A673 (cell line): ENCODE results near the gene SYNGR3. TPM values are rescaled to one million over a fixed set of nuclear protein-coding genes. Genes with fewer than 3 reads are reported as not detected.
A peak's percentile ranks its signal among the peaks of the same experiment; 100 is the strongest.

Experiments
- Bru-seq: library from RNA; stranded (reverse); fragments of 400-500 nt; gene quantifications from one replicate; lab custom pipeline; 2021; lab: Mats Ljungman, UMichigan
- BruChase-seq, 2 experiments: library from RNA; stranded (reverse); fragments of 400-500 nt; gene quantifications; one replicate each; lab custom pipeline; 2021; lab: Mats Ljungman, UMichigan
- BruUV-seq: library from RNA; stranded (reverse); fragments of 400-500 nt; replicated peaks from 2 replicates; lab custom pipeline; 2021; lab: Mats Ljungman, UMichigan
- CTCF ChIA-PET: fragments of 300-600 bp; sonication (Branson Sonifier 250); formaldehyde crosslinking; loops from one replicate; lab custom pipeline; 2022; ENCODE audit warnings: antibody characterized with exemption; lab: Charles Lee
- POLR2A ChIA-PET: fragments of 300-600 bp; sonication (Branson Sonifier 250); formaldehyde crosslinking; loops from one replicate; lab custom pipeline; 2022; ENCODE audit warnings: antibody characterized with exemption; ENCODE audit not compliant: low non-redundant PET; lab: Charles Lee
- DNase-seq: peaks from one replicate; pipeline ENCODE4 v3.0.0-alpha.2; 2015; ENCODE audit warnings: low spot score
- H3K27ac ChIP-seq: fragments of 200-600 bp; sonication (generic); 2 replicates; pipeline ENCODE4 v1.5.1; 2016; ENCODE audit warnings: mixed run types, low read depth, mild to moderate bottlenecking, mixed read lengths, antibody characterized with exemption, low read length; ENCODE audit not compliant: poor library complexity, severe bottlenecking
- H3K27me3 ChIP-seq: fragments of 200-600 bp; sonication (generic); replicated peaks from 2 replicates; pipeline ENCODE4 v1.6.1; 2017; ENCODE audit warnings: mixed run types, low read depth, mild to moderate bottlenecking, mixed read lengths, antibody characterized with exemption, low read length; ENCODE audit not compliant: insufficient read depth, poor library complexity
- H3K36me3 ChIP-seq: fragments of 200-600 bp; sonication (generic); 2 replicates; pipeline ENCODE4 v1.6.1; 2016; ENCODE audit warnings: mixed run types, mild to moderate bottlenecking, mixed read lengths, antibody characterized with exemption, low read length; ENCODE audit not compliant: insufficient read depth, poor library complexity, severe bottlenecking
- H3K4me1 ChIP-seq: fragments of 200-600 bp; sonication (generic); 2 replicates; pipeline ENCODE4 v1.6.1; 2017; ENCODE audit warnings: mixed run types, mild to moderate bottlenecking, mixed read lengths, antibody characterized with exemption, low read length; ENCODE audit not compliant: insufficient read depth, poor library complexity, severe bottlenecking
- H3K4me3 ChIP-seq: fragments of 200-600 bp; sonication (generic); 2 replicates; pipeline ENCODE4 v1.5.1; 2016; ENCODE audit warnings: low read depth, mixed run types, mild to moderate bottlenecking, mixed read lengths, low read length; ENCODE audit not compliant: poor library complexity, severe bottlenecking
- H3K9me3 ChIP-seq: fragments of 200-600 bp; sonication (generic); 2 replicates; pipeline ENCODE4 v1.6.1; 2016; ENCODE audit warnings: mixed run types, low read depth, mild to moderate bottlenecking, mixed read lengths, antibody characterized with exemption, low read length; ENCODE audit not compliant: poor library complexity, severe bottlenecking
- CTCF ChIP-seq: fragments of 300-800, 200-600 bp; sonication (generic); conservative IDR thresholded peaks from 2 replicates; pipeline ENCODE4 v1.5.1; 2017; ENCODE audit warnings: low read depth, mild to moderate bottlenecking, antibody characterized with exemption, low read length, moderate library complexity, mixed read lengths
- EZH2 ChIP-seq: fragments of 200-600 bp; sonication (generic); IDR thresholded peaks from 2 replicates; pipeline ENCODE4 v1.6.1; 2017; ENCODE audit warnings: borderline replicate concordance, low read depth, mild to moderate bottlenecking, mixed read lengths, antibody characterized with exemption, low read length; ENCODE audit not compliant: poor library complexity, severe bottlenecking
- intact Hi-C: fragments of 100-400 bp; cut with micrococcal nuclease; formaldehyde crosslinking; loops from one replicate; pipeline ENCODE4 v1.10.0; 2022; ENCODE audit not compliant: unreplicated experiment
- long read RNA-seq: library from polyadenylated mRNA; stranded (forward); transcript quantifications from one replicate; pipeline ENCODE4 v2.0.0, GENCODE V29; 2022
- total RNA-seq: library from RNA; stranded (reverse); gene quantifications from 2 replicates; pipeline ENCODE4 v1.2.3, GENCODE V29; 2021

The SYNGR3 gene
- total RNA-seq (1.4 and 2.3 TPM in 2 replicates), Bru-seq, nascent RNA (percentile 15 among the genes with signal in this experiment), BruChase-seq, experiment 1, labeled RNA remaining after a 2-hour chase (percentile 24 among the genes with signal in this experiment), BruChase-seq, experiment 2, labeled RNA remaining after a 6-hour chase (percentile 24 among the genes with signal in this experiment)
- long read RNA-seq, transcript SYNGR3-204 (2 exons, 752 nt), result major isoform, 5 of 8 reads
- long read RNA-seq, partial matches to known transcripts, result 0 of 8 reads
- long read RNA-seq, other reads (novel, unspliced or antisense), result 2 of 8 reads

- DNase-seq, result no peak
These were observed at the start of gene SYNGR3 for GRCh38 chr16:1989209-1990100. Gene SYNGR3 (plus strand): TSS chr16:1989970. CDS start chr16:1990103, 133 bp downstream.

GRCh38 chr16:1940273-1941161 lies 49.3 kb upstream of the SYNGR3 start:
- Histone ChIP-seq H3K9me3 (no peaks in the 10 kb centered on the region), H3K36me3 (no peaks in the 10 kb centered on the region), H3K4me1 (peaks cover 18% of the 10 kb centered on the region), H3K27me3 (no peaks in the 10 kb centered on the region), H3K27ac (no peak overlapping the region), H3K4me3 (no peak overlapping the region)
- TF ChIP-seq EZH2 (no peak), CTCF (no peak)
- intact Hi-C loops, result no loop called here
- BruUV-seq, result no TSS peak
- ChIA-PET CTCF (interaction anchor here (0.6 kb wide), 1 partner anchor 15 kb away, joined by 3 read pairs; no protein-coding TSS in a partner anchor), POLR2A (no interaction called here)
- no peak for DNase-seq

More at GRCh38 chr16:1989209-1990100, at the start of gene SYNGR3:
- Histone ChIP-seq H3K27ac (no peak within 1 kb of the TSS), H3K4me1 (peaks cover 11% of the 10 kb centered on the region), H3K4me3 (peak within 1 kb of the TSS; percentile 44), H3K9me3 (no peaks in the 10 kb centered on the region), H3K36me3 (peaks cover 7% of the 10 kb centered on the region), H3K27me3 (peaks cover 17% of the 10 kb centered on the region)
- ChIA-PET CTCF (no interaction called here), POLR2A (no interaction called here)
- intact Hi-C loops, result no loop called here
- BruUV-seq, result no TSS peak
- TF ChIP-seq CTCF (no peak), EZH2 (no peak)
